Subcutaneous abdominal adipose tissue (tissue), 5 donors: ENCODE results near the gene SCYGR4.
"Not testable (repeated sequence)": the region's sequence is repeated elsewhere in the genome, so short reads cannot be mapped to it uniquely, and the experiment has no call there.

ENCODE experiments used
- H3K27ac ChIP-seq: one replicate; pipeline ENCODE4 v1.7.0; 2013; ENCODE audit warnings: low read depth, mild to moderate bottlenecking, inconsistent platforms, low read length, moderate library complexity
- H3K27me3 ChIP-seq, 5 donors: one replicate each; pipeline ENCODE4 v1.7.0; 2013; ENCODE audit warnings: low read length in 5 of 5, inconsistent platforms in 1 of 5; ENCODE audit not compliant: control insufficient read depth in 5 of 5, insufficient read depth in 4 of 5
- H3K36me3 ChIP-seq, 5 donors: one replicate each; pipeline ENCODE4 v1.7.0; 2013; ENCODE audit warnings: low read length in 5 of 5; ENCODE audit not compliant: control insufficient read depth in 5 of 5, insufficient read depth in 5 of 5
- H3K4me1 ChIP-seq, 5 donors: one replicate each; pipeline ENCODE4 v1.7.0; 2013; ENCODE audit warnings: low read length in 5 of 5, mild to moderate bottlenecking in 3 of 5, moderate library complexity in 1 of 5; ENCODE audit not compliant: control insufficient read depth in 5 of 5, insufficient read depth in 5 of 5
- H3K4me3 ChIP-seq, 5 donors: one replicate each; pipeline ENCODE4 v1.7.0; 2013; ENCODE audit warnings: low read length in 5 of 5, low read depth in 1 of 5
- H3K9ac ChIP-seq, 5 donors: one replicate each; pipeline ENCODE4 v1.7.0; 2013; ENCODE audit warnings: low read length in 5 of 5, mild to moderate bottlenecking in 4 of 5, moderate library complexity in 3 of 5
- H3K9me3 ChIP-seq, 5 donors: one replicate each; pipeline ENCODE4 v1.7.0; 2013; ENCODE audit warnings: low read length in 5 of 5; ENCODE audit not compliant: control insufficient read depth in 5 of 5
- donor health status: healthy.
- donor health status: healthy.
- donor health status: healthy.
- donor health status: healthy.
- donor health status: healthy.

SCYGR4 gene

DNA sequence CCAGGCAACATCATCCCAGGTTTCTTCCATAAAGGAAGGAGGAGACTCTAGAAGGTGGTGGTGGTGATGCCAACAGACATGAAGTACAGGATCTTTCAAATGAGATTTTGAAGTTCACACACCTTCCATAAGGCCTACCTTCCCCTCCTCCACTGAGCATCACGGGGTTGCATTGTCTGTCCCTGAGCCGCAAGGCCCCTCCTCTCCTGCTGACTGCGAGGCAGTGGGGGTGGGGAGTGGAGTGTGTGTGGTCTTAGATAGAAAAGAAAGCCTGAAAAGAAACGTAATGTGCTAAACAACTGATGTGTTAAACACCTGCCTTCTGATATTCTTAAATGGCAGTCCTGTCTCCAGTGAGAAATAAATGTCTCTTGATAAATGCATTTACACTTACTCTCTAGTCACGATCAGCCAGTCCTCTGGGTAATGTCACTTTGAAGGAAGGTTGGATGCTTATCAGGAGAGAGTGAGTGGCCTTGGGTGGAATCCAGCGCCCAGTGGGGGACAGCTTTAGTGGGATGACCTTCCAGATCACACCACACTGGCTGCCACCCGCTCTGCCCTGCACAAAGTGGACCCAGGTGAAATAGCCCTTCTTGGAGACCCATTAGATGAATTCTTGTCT is 43.8 kb downstream of the SCYGR4 start:
- H3K9ac ChIP-seq = no peak overlapping the region
- H3K36me3 ChIP-seq = no peaks in the 10 kb centered on the region
- H3K27me3 ChIP-seq = no peaks in the 10 kb centered on the region
- H3K4me3 ChIP-seq = no peak overlapping the region
- H3K27ac ChIP-seq = no peak overlapping the region
- H3K4me1 ChIP-seq = peaks cover 0 to 4% (median 3%) of the 10 kb centered on the region in 5 donors
- no peaks in the 10 kb centered on the region for H3K9me3 ChIP-seq

DNA sequence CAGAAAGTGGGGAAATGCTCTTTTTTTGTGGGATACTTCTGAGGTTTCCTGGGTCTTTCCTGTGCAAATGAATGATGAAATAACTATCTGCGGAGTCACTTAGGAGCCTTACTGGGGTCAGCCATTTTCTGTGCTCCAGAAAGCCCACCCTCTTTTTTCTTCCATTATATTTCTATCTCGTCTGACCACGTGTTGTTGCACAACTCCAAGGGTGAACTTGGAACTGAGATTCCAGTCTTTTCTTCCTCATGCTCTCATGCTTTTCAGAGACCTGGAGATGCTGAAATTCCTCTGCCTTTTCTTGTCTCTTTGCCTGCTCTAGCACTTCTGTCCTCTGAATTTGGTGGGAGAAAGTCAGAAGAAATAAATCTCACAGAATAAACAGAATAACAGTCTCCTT is 44.5 kb downstream of the SCYGR4 start:
- H3K4me3 ChIP-seq = no peak overlapping the region
- H3K27me3 ChIP-seq = no peaks in the 10 kb centered on the region
- H3K9me3 ChIP-seq = no peaks in the 10 kb centered on the region
- H3K36me3 ChIP-seq = no peaks in the 10 kb centered on the region
- H3K27ac ChIP-seq = no peak overlapping the region
- no peak overlapping the region for H3K9ac ChIP-seq
- H3K4me1 ChIP-seq = peaks cover 0 to 4% (median 3%) of the 10 kb centered on the region in 5 donors

DNA sequence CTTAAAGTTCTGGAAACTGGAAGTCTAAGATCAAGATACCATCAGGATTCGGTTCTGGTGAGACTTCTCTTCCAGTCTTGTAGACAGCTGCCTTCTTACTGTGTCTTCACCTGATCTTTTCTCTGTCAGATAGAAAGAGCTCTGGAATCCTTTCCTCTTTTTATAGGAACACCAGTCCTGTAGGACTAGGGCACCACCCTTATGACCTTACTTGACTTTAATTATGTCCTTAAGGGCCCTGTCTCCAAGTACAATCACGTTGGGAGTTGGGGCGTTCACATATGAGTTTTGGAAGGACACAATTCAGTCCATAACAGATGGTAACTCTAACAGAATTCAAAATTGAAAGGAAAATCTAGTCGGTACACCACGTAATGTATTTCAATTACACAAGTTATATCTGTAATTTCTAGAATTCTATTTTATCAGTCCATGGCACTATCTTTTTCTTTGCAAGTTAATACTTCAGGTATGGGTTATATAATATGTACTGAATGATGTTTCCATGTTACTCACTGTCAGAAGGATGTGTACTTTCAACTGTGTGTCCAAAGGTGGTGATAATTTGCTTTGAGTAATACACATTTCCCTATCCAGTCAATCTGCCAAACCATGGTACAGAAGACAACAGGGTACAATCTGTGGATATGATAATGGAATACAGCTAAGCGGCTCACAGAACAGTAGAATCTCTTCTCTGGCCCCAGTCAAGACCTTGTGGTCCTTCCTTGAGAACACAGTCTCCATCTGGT is 48.1 kb downstream of the SCYGR4 start:
- H3K27ac ChIP-seq = no peak overlapping the region
- no peaks in the 10 kb centered on the region for H3K36me3 ChIP-seq
- no peak overlapping the region for H3K4me3 ChIP-seq
- no peaks in the 10 kb centered on the region for H3K9me3 ChIP-seq
- H3K27me3 ChIP-seq = no peaks in the 10 kb centered on the region
- peaks cover 0 to 3% (median 0%) of the 10 kb centered on the region in 5 donors for H3K4me1 ChIP-seq
- no peak overlapping the region for H3K9ac ChIP-seq

DNA sequence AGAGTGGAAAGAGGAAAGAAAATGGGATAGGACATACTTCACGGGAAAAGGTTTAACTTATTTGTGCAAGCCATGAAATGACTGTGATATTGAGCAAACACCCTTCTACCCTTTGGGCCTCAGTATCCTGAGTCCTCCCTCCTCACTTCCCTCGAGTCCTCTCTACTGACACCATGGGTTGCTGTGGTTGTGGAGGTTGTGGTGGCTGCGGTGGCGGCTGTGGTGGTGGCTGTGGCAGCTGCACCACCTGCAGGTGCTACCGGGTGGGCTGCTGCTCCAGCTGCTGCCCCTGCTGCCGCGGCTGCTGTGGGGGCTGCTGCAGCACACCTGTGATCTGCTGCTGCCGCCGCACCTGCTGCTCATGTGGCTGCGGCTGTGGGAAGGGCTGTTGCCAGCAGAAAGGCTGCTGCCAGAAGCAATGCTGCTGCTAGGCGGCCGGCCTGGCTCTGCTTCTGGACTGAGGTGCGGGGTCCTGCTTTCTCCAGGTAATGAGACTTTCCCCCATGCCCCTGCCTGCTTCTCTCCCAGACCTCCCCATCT is 49.4 kb downstream of the SCYGR4 start, which contains the start of gene SCYGR5:
TSS of gene SCYGR5 (plus strand) at position 174 of the 540 bp plus-strand sequence. CDS start at position 174, 0 bp downstream.
- not testable (repeated sequence) for H3K36me3 ChIP-seq, H3K9me3 ChIP-seq, H3K27me3 ChIP-seq, H3K4me3 ChIP-seq, H3K27ac ChIP-seq, H3K9ac ChIP-seq
- H3K4me1 ChIP-seq = peaks cover 0 to 10% (median 0%) of the 10 kb centered on the region in 5 donors
